CD14-positive monocyte (primary cell): ENCODE data around the gene IMPACT. TPM values are rescaled to one million over a fixed set of nuclear protein-coding genes. Genes with fewer than 3 reads are reported as not detected.
A peak's percentile ranks its signal among the peaks of the same experiment; 100 is the strongest.

Experiments used
- DNase-seq, 3 donors: peaks; one replicate each; pipeline ENCODE4 v3.0.0-alpha.2; 2011 to 2022
- H2AFZ ChIP-seq: 2 replicates; pipeline ENCODE4 v1.6.0; 2012; ENCODE audit warnings: mild to moderate bottlenecking, low read depth, low read length, inconsistent platforms; ENCODE audit not compliant: insufficient read depth, poor library complexity, severe bottlenecking
- H3K27ac ChIP-seq, 2 donors: 1 replicate in 1 of 2; 2 replicates in 1 of 2; pipeline ENCODE4 v1.5.1; 2012 to 2013; ENCODE audit warnings: low read length in 2 of 2, control low read depth in 1 of 2, inconsistent platforms in 1 of 2, low read depth in 1 of 2, mild to moderate bottlenecking in 1 of 2
- H3K27me3 ChIP-seq, 2 donors: one replicate each; pipeline versions ENCODE4 v1.6.0 to v1.6.1; 2011 to 2013; ENCODE audit warnings: low read length in 2 of 2; ENCODE audit not compliant: control insufficient read depth in 2 of 2, insufficient read depth in 2 of 2
- H3K36me3 ChIP-seq, 2 donors: replicated peaks in 1 of 2; 1 replicate in 1 of 2; 2 replicates in 1 of 2; pipeline versions ENCODE4 v1.5.1 to v1.6.1; 2012 to 2013; ENCODE audit warnings: low read length in 2 of 2, control low read depth in 1 of 2, inconsistent platforms in 1 of 2, mild to moderate bottlenecking in 1 of 2; ENCODE audit not compliant: insufficient read depth in 2 of 2, control insufficient read depth in 1 of 2
- H3K4me1 ChIP-seq, 2 donors: 1 replicate in 1 of 2; 2 replicates in 1 of 2; pipeline versions ENCODE4 v1.5.1 to v1.6.1; 2012 to 2013; ENCODE audit warnings: low read length in 2 of 2, control low read depth in 1 of 2, inconsistent platforms in 1 of 2, mild to moderate bottlenecking in 1 of 2, moderate library complexity in 1 of 2; ENCODE audit not compliant: insufficient read depth in 2 of 2, control insufficient read depth in 1 of 2
- H3K4me2 ChIP-seq: replicated peaks from 2 replicates; pipeline ENCODE3; 2012; ENCODE audit warnings: low read length, moderate library complexity, mild to moderate bottlenecking; ENCODE audit not compliant: poor library complexity, severe bottlenecking; ENCODE audit errors: extremely low read depth
- H3K4me3 ChIP-seq, 3 experiments: fragments of 200-600 bp in 1 of 3; sonication (generic) in 1 of 3; replicated peaks in 1 of 3; 1 replicate in 2 of 3; 2 replicates in 1 of 3; pipeline ENCODE4 v1.5.1; 2011 to 2013; ENCODE audit warnings: low read length in 3 of 3, mild to moderate bottlenecking in 3 of 3, control low read depth in 2 of 3, low read depth in 2 of 3, inconsistent platforms in 1 of 3, moderate library complexity in 1 of 3
- H3K79me2 ChIP-seq: 2 replicates; pipeline ENCODE4 v1.6.0; 2012; ENCODE audit warnings: mild to moderate bottlenecking, control low read depth, inconsistent platforms, low read length, moderate library complexity; ENCODE audit not compliant: insufficient read depth
- H3K9ac ChIP-seq: 2 replicates; pipeline ENCODE4 v1.6.0; 2017; ENCODE audit warnings: low read length, mild to moderate bottlenecking; ENCODE audit not compliant: insufficient read depth, poor library complexity, severe bottlenecking
- H3K9me3 ChIP-seq, 2 donors: replicated peaks in 1 of 2; 1 replicate in 1 of 2; 2 replicates in 1 of 2; pipeline versions ENCODE4 v1.5.1 to v1.6.1; 2012 to 2013; ENCODE audit warnings: low read length in 2 of 2, control low read depth in 1 of 2; ENCODE audit not compliant: control insufficient read depth in 1 of 2, insufficient read depth in 1 of 2
- H4K20me1 ChIP-seq: 2 replicates; pipeline ENCODE4 v1.6.0; 2012; ENCODE audit warnings: mild to moderate bottlenecking, low read length, control low read depth, moderate library complexity; ENCODE audit not compliant: insufficient read depth
- H3K27ac Mint-ChIP-seq, 7 donors: one replicate each; pipeline ENCODE4 v1.8.0; 2020; ENCODE audit warnings: mild to moderate bottlenecking in 7 of 7, mixed read lengths in 7 of 7, moderate library complexity in 6 of 7, inconsistent platforms in 2 of 7
- H3K27me3 Mint-ChIP-seq, 3 donors: one replicate each; pipeline ENCODE4 v1.8.0; 2021 to 2022; ENCODE audit warnings: low read depth in 3 of 3, mild to moderate bottlenecking in 3 of 3, mixed read lengths in 3 of 3, moderate library complexity in 3 of 3, inconsistent platforms in 1 of 3
- H3K36me3 Mint-ChIP-seq, 2 donors: one replicate each; pipeline ENCODE4 v1.8.0; 2020; ENCODE audit warnings: mixed read lengths in 2 of 2, inconsistent platforms in 1 of 2, mild to moderate bottlenecking in 1 of 2
- H3K4me1 Mint-ChIP-seq: one replicate; pipeline ENCODE4 v1.8.0; 2020; ENCODE audit warnings: mild to moderate bottlenecking, mixed read lengths
- H3K4me3 Mint-ChIP-seq, 2 donors: one replicate each; pipeline ENCODE4 v1.8.0; 2020; ENCODE audit warnings: mild to moderate bottlenecking in 2 of 2, mixed read lengths in 2 of 2, moderate library complexity in 1 of 2
- H3K9me3 Mint-ChIP-seq, 7 donors: one replicate each; pipeline ENCODE4 v1.8.0; 2020 to 2022; ENCODE audit warnings: mixed read lengths in 7 of 7, mild to moderate bottlenecking in 6 of 7, moderate library complexity in 6 of 7, inconsistent platforms in 2 of 7
- CTCF ChIP-seq: fragments of 200-600 bp; IDR thresholded peaks from one replicate; pipeline ENCODE4 v1.8.0; 2022; ENCODE audit warnings: antibody characterized with exemption, mild to moderate bottlenecking
- WGBS: methylation state at CpG from one replicate; pipeline ENCODE4 v1.1.5; 2013; ENCODE audit warnings: missing lambda C conversion rate; ENCODE audit not compliant: insufficient coverage; 5-methylcytosine and 5-hydroxymethylcytosine counted together
- intact Hi-C, 2 donors: fragments of 100-400 bp; cut with micrococcal nuclease; formaldehyde crosslinking; loops; one replicate each; pipeline versions ENCODE4 v1.15.0 to v1.15.1; 2023
- polyA plus RNA-seq, 3 donors: library from polyadenylated mRNA; depleted of rRNA in 1 of 3; unstranded in 2 of 3; stranded (reverse) in 1 of 3; fragments of 300-500 nt in 2 of 3; fragments of >200 nt in 1 of 3; fragmentation: Illumina TruSeq in 2 of 3; gene quantifications; 1 replicate in 2 of 3; 2 replicates in 1 of 3; pipeline ENCODE4 v1.2.3, GENCODE V29; 2012 to 2021

Gene IMPACT
- polyA plus RNA-seq, 3 donors: 8.9 to 19.7 (median 15.8) TPM

GRCh38 chr18:24472591-24472990 is 46.1 kb downstream of the IMPACT start:
- no peak overlapping the region for H2AFZ ChIP-seq
- no peak overlapping the region for H3K27ac ChIP-seq
- Mint-ChIP-seq H3K9me3 (peaks cover 0 to 5% (median 1%) of the 10 kb centered on the region in 7 donors), H3K27ac (peak overlapping the region in 1 of 7 donors; percentile 1), H3K4me3 (no peak overlapping the region), H3K4me1 (peaks cover 26% of the 10 kb centered on the region), H3K27me3 (no peaks in the 10 kb centered on the region), H3K36me3 (peaks cover 3 to 5% of the 10 kb centered on the region in 2 donors)
- no peak overlapping the region for H3K4me3 ChIP-seq
- 97% methylated on average over 3 of the region's 5 CpGs for WGBS
- no peak for TF ChIP-seq CTCF
- H3K9me3 ChIP-seq: no peaks in the 10 kb centered on the region
- DNase-seq: no peak
- no peaks in the 10 kb centered on the region for H3K27me3 ChIP-seq
- no peaks in the 10 kb centered on the region for H3K36me3 ChIP-seq
- intact Hi-C loops: loop anchor here in 1 of 2 donors (10.0 kb wide), 1 partner anchor 62 kb away; no protein-coding TSS in a partner anchor
- no peak overlapping the region for H3K9ac ChIP-seq
- H3K79me2 ChIP-seq: no peaks in the 10 kb centered on the region
- peaks cover 5 to 6% of the 10 kb centered on the region in 2 donors for H3K4me1 ChIP-seq
- H3K4me2 ChIP-seq: no peak overlapping the region
- H4K20me1 ChIP-seq: no peaks in the 10 kb centered on the region

- Histone ChIP-seq H3K36me3 (no peaks in the 10 kb centered on the region), H3K9ac (no peak overlapping the region), H3K9me3 (no peaks in the 10 kb centered on the region), H2AFZ (peak overlapping the region; percentile 35), H3K27me3 (no peaks in the 10 kb centered on the region), H3K4me2 (no peak overlapping the region), H4K20me1 (no peaks in the 10 kb centered on the region), H3K27ac (no peak overlapping the region), H3K79me2 (no peaks in the 10 kb centered on the region), H3K4me1 (peaks cover 5 to 6% of the 10 kb centered on the region in 2 donors), H3K4me3 (no peak overlapping the region)
- DNase-seq: no peak
- Mint-ChIP-seq H3K9me3 (peaks cover 0 to 5% (median 0%) of the 10 kb centered on the region in 7 donors), H3K36me3 (peaks cover 3 to 5% of the 10 kb centered on the region in 2 donors), H3K4me1 (peaks cover 27% of the 10 kb centered on the region), H3K27me3 (no peaks in the 10 kb centered on the region), H3K27ac (no peak overlapping the region), H3K4me3 (no peak overlapping the region)
- intact Hi-C loops: loop anchor here in 1 of 2 donors (10.0 kb wide), 1 partner anchor 60 kb away; no protein-coding TSS in a partner anchor
- WGBS: no CpG with 5 or more reads among the region's 2 CpGs
- no peak for TF ChIP-seq CTCF
Observed at GRCh38 chr18:24474406-24474805, 47.9 kb downstream of the IMPACT start.
